ENCODE measurements around the gene PAPPA2.
"Not testable (repeated sequence)": the region's sequence is repeated elsewhere in the genome, so short reads cannot be mapped to it uniquely, and the experiment has no call there.

Gene PAPPA2, protein sequence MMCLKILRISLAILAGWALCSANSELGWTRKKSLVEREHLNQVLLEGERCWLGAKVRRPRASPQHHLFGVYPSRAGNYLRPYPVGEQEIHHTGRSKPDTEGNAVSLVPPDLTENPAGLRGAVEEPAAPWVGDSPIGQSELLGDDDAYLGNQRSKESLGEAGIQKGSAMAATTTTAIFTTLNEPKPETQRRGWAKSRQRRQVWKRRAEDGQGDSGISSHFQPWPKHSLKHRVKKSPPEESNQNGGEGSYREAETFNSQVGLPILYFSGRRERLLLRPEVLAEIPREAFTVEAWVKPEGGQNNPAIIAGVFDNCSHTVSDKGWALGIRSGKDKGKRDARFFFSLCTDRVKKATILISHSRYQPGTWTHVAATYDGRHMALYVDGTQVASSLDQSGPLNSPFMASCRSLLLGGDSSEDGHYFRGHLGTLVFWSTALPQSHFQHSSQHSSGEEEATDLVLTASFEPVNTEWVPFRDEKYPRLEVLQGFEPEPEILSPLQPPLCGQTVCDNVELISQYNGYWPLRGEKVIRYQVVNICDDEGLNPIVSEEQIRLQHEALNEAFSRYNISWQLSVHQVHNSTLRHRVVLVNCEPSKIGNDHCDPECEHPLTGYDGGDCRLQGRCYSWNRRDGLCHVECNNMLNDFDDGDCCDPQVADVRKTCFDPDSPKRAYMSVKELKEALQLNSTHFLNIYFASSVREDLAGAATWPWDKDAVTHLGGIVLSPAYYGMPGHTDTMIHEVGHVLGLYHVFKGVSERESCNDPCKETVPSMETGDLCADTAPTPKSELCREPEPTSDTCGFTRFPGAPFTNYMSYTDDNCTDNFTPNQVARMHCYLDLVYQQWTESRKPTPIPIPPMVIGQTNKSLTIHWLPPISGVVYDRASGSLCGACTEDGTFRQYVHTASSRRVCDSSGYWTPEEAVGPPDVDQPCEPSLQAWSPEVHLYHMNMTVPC (N-terminal part only)

DNA sequence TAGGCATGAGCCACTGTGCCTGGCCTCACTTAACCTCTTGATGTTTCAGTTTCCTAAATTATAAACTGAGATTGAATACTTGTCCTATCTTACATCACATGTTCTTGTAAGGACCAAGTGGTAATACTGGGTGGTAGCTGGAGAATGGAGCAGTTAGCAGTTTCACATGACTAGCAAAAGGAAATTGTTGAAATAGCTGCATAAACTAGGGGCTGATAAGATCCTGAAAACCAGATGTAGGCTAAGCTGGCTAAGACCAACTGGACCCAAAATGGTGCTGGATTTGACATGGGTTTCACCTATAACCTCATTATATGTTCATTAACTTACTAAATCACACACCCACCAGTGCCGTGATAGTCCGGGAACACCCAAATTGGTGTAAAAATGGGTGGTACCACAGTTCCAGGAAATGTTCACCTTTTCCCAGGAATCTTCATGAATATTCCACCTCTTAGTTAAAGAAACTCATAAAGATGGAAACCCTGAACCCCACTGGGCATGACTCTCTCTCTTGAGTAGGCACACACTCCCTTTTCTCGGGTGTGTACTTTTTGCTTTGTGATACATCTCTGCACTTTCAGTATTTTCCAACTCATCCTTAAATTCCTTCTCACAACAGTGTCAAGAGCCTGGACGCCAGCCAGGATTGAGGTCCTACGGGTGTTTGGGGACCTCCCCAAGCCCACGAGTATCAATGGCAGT is at the start of gene PAPPA2:
PAPPA2 (plus strand) TSS at position 502 of the 705 bp plus-strand sequence. CDS start 93,148 bp downstream, outside the sequence.
- no peak for DNase-seq (ENCODE audit: low spot score)
- ChIA-PET POLR2A (ENCODE audit: low non-redundant PET) (no interaction called here), CTCF (no interaction called here)
- H3K27ac ChIP-seq = no peak within 1 kb of the TSS
- TF ChIP-seq, protein P1, sequence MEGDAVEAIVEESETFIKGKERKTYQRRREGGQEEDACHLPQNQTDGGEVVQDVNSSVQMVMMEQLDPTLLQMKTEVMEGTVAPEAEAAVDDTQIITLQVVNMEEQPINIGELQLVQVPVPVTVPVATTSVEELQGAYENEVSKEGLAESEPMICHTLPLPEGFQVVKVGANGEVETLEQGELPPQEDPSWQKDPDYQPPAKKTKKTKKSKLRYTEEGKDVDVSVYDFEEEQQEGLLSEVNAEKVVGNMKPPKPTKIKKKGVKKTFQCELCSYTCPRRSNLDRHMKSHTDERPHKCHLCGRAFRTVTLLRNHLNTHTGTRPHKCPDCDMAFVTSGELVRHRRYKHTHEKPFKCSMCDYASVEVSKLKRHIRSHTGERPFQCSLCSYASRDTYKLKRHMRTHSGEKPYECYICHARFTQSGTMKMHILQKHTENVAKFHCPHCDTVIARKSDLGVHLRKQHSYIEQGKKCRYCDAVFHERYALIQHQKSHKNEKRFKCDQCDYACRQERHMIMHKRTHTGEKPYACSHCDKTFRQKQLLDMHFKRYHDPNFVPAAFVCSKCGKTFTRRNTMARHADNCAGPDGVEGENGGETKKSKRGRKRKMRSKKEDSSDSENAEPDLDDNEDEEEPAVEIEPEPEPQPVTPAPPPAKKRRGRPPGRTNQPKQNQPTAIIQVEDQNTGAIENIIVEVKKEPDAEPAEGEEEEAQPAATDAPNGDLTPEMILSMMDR (conservative IDR thresholded peaks at IDR 0.05; ENCODE audit: low read depth) = no peak

DNA sequence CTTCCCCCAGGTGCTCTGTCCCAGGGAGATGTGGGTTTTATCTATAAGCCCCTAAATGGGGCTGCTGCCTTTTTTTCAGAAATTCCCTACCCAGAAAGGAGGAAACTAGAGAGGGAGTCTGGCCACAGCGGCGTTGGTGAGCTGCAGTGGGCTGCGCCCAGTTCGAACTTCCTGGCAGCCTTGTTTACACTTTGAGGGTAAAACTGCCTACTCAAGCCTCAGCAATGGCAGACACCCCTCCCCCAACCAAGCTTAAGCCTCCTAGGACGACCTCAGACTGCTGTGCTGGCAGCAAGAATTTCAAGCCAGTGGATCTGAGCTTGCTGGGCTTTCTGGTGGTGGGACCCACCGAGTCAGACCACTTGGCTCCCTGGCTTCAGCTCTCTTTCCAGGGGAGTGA is 46.2 kb upstream of the PAPPA2 start:
- H3K27ac ChIP-seq = no peak overlapping the region
- DNase-seq (ENCODE audit: low spot score) = no peak
- TF ChIP-seq, protein P1 (conservative IDR thresholded peaks at IDR 0.05; ENCODE audit: low read depth) = no peak
- ChIA-PET POLR2A (ENCODE audit: low non-redundant PET) (no interaction called here), CTCF (no interaction called here)

DNA sequence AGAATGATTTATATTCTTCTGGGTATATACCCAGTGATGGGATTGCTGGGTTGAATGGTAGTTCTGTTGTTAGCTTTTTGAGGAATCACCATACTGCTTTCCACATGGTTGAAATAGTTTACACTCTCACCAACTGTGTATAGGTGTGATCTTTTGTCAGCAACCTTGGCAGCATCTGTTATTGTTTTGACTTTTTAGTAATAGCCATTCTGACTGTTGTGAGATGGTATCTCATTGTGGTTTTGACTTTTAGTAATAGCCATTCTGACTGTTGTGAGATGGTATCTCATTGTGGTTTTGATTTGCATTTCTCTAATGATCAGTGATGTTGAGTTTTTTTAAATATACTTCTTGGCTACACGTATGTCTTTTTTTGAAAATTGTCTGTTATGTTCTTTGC is 43.4 kb upstream of the PAPPA2 start:
- DNase-seq (ENCODE audit: low spot score); H3K27ac ChIP-seq; POLR2A ChIA-PET (ENCODE audit: low non-redundant PET); CTCF ChIA-PET: not testable (repeated sequence)

DNA sequence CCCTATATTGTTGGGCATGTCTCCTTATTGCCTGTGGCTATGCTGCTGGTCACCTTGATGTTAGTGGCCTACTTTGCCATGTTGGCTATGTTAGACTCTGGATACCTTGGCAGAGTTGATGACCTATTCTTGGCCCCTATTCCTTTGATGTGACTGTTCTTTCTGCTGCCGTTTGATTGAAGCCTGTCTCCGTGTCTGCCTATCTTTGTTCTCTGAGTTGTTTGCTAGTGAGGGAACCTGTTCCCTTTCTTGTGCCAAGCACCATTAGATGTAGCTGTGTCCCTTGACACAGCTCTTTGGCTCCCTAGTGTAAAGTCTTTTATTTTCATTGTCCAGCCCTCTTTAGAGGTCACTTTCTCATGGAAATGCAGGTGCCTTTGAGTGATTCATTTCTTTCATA is 28.7 kb upstream of the PAPPA2 start:
- TF ChIP-seq, protein P1 (conservative IDR thresholded peaks at IDR 0.05; ENCODE audit: low read depth) = no peak
- ChIA-PET POLR2A (ENCODE audit: low non-redundant PET) (no interaction called here), CTCF (no interaction called here)
- no peak for DNase-seq (ENCODE audit: low spot score)
- no peak overlapping the region for H3K27ac ChIP-seq

DNA sequence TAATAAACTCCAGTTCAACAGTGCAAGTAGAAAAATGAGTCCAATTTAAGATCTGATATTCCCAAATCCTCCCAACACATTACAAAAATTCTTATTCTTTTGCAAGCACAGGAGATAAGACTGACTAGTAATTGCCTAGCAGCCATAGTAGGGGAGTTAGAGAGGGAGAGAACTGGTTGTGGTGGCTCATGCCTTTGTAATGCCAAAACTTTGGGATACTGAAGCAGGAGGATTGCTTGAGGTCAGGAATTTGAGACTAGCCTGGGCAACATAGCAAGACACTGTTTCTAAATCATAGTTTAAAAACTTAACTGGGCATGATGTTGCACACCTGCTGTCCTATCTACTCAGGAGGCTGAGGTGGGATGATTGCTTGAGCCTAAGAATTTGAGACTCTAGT is 26.7 kb upstream of the PAPPA2 start:
- ChIA-PET CTCF (no interaction called here), POLR2A (ENCODE audit: low non-redundant PET) (no interaction called here)
- TF ChIP-seq, protein P1 (conservative IDR thresholded peaks at IDR 0.05; ENCODE audit: low read depth) = no peak
- H3K27ac ChIP-seq = no peak overlapping the region
- DNase-seq (ENCODE audit: low spot score) = no peak

DNA sequence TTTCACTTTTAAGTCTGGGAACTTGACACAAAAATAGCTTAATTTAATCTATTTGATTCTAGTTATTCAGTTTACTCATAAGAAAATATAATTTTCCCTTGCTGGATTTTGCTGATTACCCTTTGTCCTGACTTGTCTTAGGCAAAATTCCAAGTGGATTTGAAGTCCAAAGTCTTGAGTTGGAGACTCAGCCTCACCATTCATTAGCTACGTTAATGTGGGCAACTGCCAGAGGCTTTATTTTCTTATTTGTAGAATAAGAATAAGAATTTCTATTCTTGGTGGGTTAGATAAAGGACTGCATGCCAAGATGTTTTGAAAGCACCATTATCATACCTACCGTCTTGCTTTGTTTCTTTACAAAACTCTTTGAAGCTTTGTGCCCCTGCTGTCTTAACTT is 22.8 kb upstream of the PAPPA2 start:
- ChIA-PET CTCF (no interaction called here), POLR2A (ENCODE audit: low non-redundant PET) (no interaction called here)
- TF ChIP-seq, protein P1 (conservative IDR thresholded peaks at IDR 0.05; ENCODE audit: low read depth) = no peak
- H3K27ac ChIP-seq = no peak overlapping the region
- DNase-seq (ENCODE audit: low spot score) = no peak

Measured in RWPE1 (cell line).